Spleen (tissue), 7 donors: ENCODE results near the gene EEF2.

Experiments used
- CTCF ChIP-seq, 11 experiments: fragments of 200-600 bp in 7 of 11; fragments of 450-650 bp in 4 of 11; sonication (generic) in 4 of 11; IDR thresholded peaks in 8 of 11; conservative IDR thresholded peaks in 3 of 11; 1 replicate in 7 of 11; 2 replicates in 4 of 11; pipeline versions ENCODE4 v1.4.0 to v1.8.0; 2016 to 2021; ENCODE audit warnings: antibody characterized with exemption in 11 of 11, inconsistent platforms in 4 of 11, mild to moderate bottlenecking in 1 of 11
- POLR2A ChIP-seq, 3 donors: fragments of 450-650 bp; IDR thresholded peaks; one replicate each; pipeline ENCODE4 v1.5.1; 2017; ENCODE audit warnings: antibody characterized with exemption in 3 of 3, mild to moderate bottlenecking in 1 of 3
- POLR2AphosphoS5 ChIP-seq, 3 donors: sonication (generic); formaldehyde crosslinking; IDR thresholded peaks; one replicate each; pipeline ENCODE4 v1.5.1; 2017; ENCODE audit warnings: antibody characterized with exemption in 3 of 3
- donor health status: DM: no; HTN: no; CAD: no; lungs with moderate emphysema.
- donor health status: DM: no; HTN: no; CAD: no.
- donor health status: DM: no; HTN: no; CAD: no.

- TF ChIP-seq CTCF (IDR thresholded peaks at IDR 0.05 in 8 of 11, conservative IDR thresholded peaks at IDR 0.05 in 3 of 11), result no peak
- TF ChIP-seq POLR2A (IDR thresholded peaks at IDR 0.05), result no peak
- TF ChIP-seq POLR2AphosphoS5 (IDR thresholded peaks at IDR 0.05), result peak in 1 of 3 donors; percentile 3
These were observed 43.3 kb upstream of the EEF2 start for GRCh38 chr19:4028334-4029246.
